ENCODE data around the gene UNG.

DNA sequence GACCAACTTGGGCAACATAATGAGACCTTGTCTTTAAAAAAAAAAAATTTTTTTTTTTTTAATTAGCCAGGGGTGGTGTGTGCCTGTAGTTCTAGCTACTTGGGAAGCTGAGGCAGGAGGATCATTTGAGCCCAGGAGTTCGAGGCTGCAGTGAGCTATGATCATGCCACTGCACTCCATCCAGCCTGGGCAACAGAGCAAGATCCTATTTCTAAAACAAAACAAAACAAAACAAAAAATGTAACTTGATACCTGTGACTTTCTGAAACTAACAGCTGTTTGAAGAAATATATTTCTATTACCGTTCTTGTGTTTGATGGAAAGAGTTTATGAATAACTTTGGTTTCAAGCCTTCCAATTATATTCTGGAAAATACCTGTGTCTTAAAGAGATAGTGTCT, 17.2 kb downstream of the UNG start:
- TF ChIP-seq, protein P1, sequence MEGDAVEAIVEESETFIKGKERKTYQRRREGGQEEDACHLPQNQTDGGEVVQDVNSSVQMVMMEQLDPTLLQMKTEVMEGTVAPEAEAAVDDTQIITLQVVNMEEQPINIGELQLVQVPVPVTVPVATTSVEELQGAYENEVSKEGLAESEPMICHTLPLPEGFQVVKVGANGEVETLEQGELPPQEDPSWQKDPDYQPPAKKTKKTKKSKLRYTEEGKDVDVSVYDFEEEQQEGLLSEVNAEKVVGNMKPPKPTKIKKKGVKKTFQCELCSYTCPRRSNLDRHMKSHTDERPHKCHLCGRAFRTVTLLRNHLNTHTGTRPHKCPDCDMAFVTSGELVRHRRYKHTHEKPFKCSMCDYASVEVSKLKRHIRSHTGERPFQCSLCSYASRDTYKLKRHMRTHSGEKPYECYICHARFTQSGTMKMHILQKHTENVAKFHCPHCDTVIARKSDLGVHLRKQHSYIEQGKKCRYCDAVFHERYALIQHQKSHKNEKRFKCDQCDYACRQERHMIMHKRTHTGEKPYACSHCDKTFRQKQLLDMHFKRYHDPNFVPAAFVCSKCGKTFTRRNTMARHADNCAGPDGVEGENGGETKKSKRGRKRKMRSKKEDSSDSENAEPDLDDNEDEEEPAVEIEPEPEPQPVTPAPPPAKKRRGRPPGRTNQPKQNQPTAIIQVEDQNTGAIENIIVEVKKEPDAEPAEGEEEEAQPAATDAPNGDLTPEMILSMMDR (IDR thresholded peaks at IDR 0.05), result no peak
- TF ChIP-seq, protein P2, sequence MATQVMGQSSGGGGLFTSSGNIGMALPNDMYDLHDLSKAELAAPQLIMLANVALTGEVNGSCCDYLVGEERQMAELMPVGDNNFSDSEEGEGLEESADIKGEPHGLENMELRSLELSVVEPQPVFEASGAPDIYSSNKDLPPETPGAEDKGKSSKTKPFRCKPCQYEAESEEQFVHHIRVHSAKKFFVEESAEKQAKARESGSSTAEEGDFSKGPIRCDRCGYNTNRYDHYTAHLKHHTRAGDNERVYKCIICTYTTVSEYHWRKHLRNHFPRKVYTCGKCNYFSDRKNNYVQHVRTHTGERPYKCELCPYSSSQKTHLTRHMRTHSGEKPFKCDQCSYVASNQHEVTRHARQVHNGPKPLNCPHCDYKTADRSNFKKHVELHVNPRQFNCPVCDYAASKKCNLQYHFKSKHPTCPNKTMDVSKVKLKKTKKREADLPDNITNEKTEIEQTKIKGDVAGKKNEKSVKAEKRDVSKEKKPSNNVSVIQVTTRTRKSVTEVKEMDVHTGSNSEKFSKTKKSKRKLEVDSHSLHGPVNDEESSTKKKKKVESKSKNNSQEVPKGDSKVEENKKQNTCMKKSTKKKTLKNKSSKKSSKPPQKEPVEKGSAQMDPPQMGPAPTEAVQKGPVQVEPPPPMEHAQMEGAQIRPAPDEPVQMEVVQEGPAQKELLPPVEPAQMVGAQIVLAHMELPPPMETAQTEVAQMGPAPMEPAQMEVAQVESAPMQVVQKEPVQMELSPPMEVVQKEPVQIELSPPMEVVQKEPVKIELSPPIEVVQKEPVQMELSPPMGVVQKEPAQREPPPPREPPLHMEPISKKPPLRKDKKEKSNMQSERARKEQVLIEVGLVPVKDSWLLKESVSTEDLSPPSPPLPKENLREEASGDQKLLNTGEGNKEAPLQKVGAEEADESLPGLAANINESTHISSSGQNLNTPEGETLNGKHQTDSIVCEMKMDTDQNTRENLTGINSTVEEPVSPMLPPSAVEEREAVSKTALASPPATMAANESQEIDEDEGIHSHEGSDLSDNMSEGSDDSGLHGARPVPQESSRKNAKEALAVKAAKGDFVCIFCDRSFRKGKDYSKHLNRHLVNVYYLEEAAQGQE (IDR thresholded peaks at IDR 0.05; ENCODE audit: insufficient read depth in 1 of 2, low read depth in 2 of 2, low read length in 1 of 2), result no peak
- TF ChIP-seq TCF7L2 (IDR thresholded peaks at IDR 0.05; ENCODE audit: low read depth, low read length), result no peak
